Trophoblast cell (in vitro differentiated cells and primary cell): Measurements from ENCODE around the gene TRMT1.

Source experiments
- DNase-seq, 2 donors: peaks; one replicate each; pipeline ENCODE4 v3.0.0-alpha.2; 2016
- H2AFZ ChIP-seq: 2 replicates; pipeline ENCODE4 v1.6.1; 2013; ENCODE audit warnings: low read length, moderate library complexity, mild to moderate bottlenecking; ENCODE audit not compliant: insufficient read depth, poor library complexity
- H2AK5ac ChIP-seq: 2 replicates; pipeline ENCODE4 v1.6.1; 2013; ENCODE audit warnings: mild to moderate bottlenecking, low read length
- H2BK120ac ChIP-seq: 2 replicates; pipeline ENCODE4 v1.6.1; 2013; ENCODE audit warnings: low read length, mild to moderate bottlenecking, moderate library complexity; ENCODE audit not compliant: insufficient read depth, poor library complexity
- H2BK12ac ChIP-seq: 2 replicates; pipeline ENCODE4 v1.6.1; 2013; ENCODE audit warnings: mild to moderate bottlenecking, low read length, moderate library complexity
- H2BK5ac ChIP-seq: 2 replicates; pipeline ENCODE4 v1.6.1; 2013; ENCODE audit warnings: low read length, low read depth, moderate library complexity, mild to moderate bottlenecking; ENCODE audit not compliant: poor library complexity
- H3K14ac ChIP-seq: 2 replicates; pipeline ENCODE4 v1.6.1; 2013; ENCODE audit warnings: mild to moderate bottlenecking, low read length
- H3K18ac ChIP-seq: 2 replicates; pipeline ENCODE4 v1.6.1; 2013; ENCODE audit warnings: mild to moderate bottlenecking, low read length
- H3K23ac ChIP-seq: 2 replicates; pipeline ENCODE4 v1.6.1; 2013; ENCODE audit warnings: low read length
- H3K27ac ChIP-seq: 2 replicates; pipeline ENCODE4 v1.5.1; 2013; ENCODE audit warnings: low read depth, mild to moderate bottlenecking, inconsistent platforms, low read length, moderate library complexity
- H3K27me3 ChIP-seq: 2 replicates; pipeline ENCODE4 v1.6.1; 2013; ENCODE audit warnings: inconsistent platforms, mild to moderate bottlenecking, low read length, moderate library complexity; ENCODE audit not compliant: insufficient read depth
- H3K36me3 ChIP-seq, 2 experiments: 1 replicate in 1 of 2; 2 replicates in 1 of 2; pipeline ENCODE4 v1.6.1; 2013; ENCODE audit warnings: low read length in 2 of 2, mild to moderate bottlenecking in 2 of 2, moderate library complexity in 1 of 2; ENCODE audit not compliant: insufficient read depth in 2 of 2, control insufficient read depth in 1 of 2
- H3K4ac ChIP-seq: 2 replicates; pipeline ENCODE4 v1.6.1; 2013; ENCODE audit warnings: low read depth, mild to moderate bottlenecking, low read length, moderate library complexity
- H3K4me1 ChIP-seq, 2 experiments: 1 replicate in 1 of 2; 2 replicates in 1 of 2; pipeline ENCODE4 v1.6.1; 2013; ENCODE audit warnings: low read length in 2 of 2, mild to moderate bottlenecking in 2 of 2, moderate library complexity in 1 of 2; ENCODE audit not compliant: insufficient read depth in 2 of 2, control insufficient read depth in 1 of 2
- H3K4me2 ChIP-seq: 2 replicates; pipeline ENCODE4 v1.6.1; 2013; ENCODE audit warnings: inconsistent platforms, mild to moderate bottlenecking, low read length, moderate library complexity
- H3K4me3 ChIP-seq: 2 replicates; pipeline ENCODE4 v1.5.1; 2013; ENCODE audit warnings: mild to moderate bottlenecking, low read depth, low read length, inconsistent platforms
- H3K79me1 ChIP-seq: one replicate; pipeline ENCODE4 v1.6.1; 2013; ENCODE audit warnings: low read length
- H3K79me2 ChIP-seq: 2 replicates; pipeline ENCODE4 v1.6.1; 2013; ENCODE audit warnings: low read length, mild to moderate bottlenecking; ENCODE audit not compliant: control insufficient read depth, insufficient read depth, poor library complexity
- H3K9ac ChIP-seq: 2 replicates; pipeline ENCODE4 v1.6.1; 2013; ENCODE audit warnings: mild to moderate bottlenecking, low read length
- H3K9me3 ChIP-seq: 2 replicates; pipeline ENCODE4 v1.6.1; 2013; ENCODE audit warnings: low read depth, mild to moderate bottlenecking, control low read depth, inconsistent platforms, low read length; ENCODE audit not compliant: insufficient read depth
- H4K12ac ChIP-seq: 2 replicates; pipeline ENCODE4 v1.6.1; 2013; ENCODE audit warnings: low read depth, mild to moderate bottlenecking, low read length, moderate library complexity
- H4K8ac ChIP-seq: 2 replicates; pipeline ENCODE4 v1.6.1; 2013; ENCODE audit warnings: low read depth, mild to moderate bottlenecking, low read length, moderate library complexity
- H4K91ac ChIP-seq: one replicate; pipeline ENCODE4 v1.6.1; 2013; ENCODE audit warnings: low read depth, mild to moderate bottlenecking, low read length, moderate library complexity
- WGBS: extraction: QIAGEN DNeasy Blood & Tissue Kit; methylation state at CpG from one replicate; pipeline ENCODE4 v1.1.7; 2013; ENCODE audit warnings: missing lambda C conversion rate; ENCODE audit not compliant: insufficient read length, insufficient coverage; ENCODE audit errors: extremely low coverage; 5-methylcytosine and 5-hydroxymethylcytosine counted together

TRMT1 gene

DNA sequence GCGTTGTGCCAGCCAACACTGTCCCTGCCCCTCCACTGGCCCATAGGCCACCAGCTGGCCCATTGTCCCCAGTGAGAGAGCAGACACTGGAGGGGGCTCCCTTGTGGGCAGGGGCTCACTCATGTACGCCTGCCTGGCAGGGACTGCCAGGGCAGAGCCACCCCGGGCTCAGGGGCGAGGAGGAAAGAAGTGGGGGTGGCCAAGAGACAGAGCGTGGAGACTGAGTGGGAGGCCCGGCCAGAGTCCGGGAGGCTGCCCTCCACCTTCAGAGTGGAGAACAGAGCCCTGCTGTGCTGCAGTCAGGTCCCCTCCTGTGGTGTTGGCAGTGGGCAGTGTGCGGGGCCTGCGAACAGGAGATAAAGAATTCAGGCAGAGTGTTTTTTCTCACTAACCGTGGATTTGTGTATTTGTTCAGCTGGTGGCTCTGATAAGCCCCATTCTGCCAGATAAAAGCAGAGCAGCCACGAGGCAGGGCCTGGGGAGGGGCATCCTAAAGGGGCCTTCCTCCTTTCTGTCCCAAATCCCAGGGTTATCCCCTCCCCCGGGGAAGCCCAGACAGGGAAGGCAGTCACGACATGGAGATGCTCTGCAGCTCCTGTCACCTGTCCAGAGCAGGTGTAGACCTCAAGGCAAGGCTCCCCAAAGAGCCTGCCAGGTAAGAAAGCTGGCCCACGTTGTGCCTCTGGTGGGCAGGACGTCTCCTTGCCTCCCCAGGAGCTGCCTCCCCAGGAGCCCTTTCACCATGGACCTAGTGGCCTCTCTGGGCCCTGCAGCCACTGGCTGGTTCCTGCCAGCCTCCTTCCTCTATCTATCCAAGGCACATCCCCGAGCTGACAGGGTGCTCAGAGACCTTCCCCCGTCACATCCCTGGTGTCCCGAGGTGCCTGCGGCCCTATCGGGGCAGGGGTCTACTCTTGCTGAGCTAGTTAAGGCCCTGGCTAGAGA, 46.9 kb downstream of the TRMT1 start:
- Histone ChIP-seq H3K4me3 (no peak overlapping the region), H3K23ac (no peak overlapping the region), H4K12ac (no peak overlapping the region), H3K9ac (no peak overlapping the region), H3K14ac (no peak overlapping the region), H3K4ac (no peak overlapping the region), H4K91ac (no peak overlapping the region), H3K27me3 (peaks cover 33% of the 10 kb centered on the region), H2BK5ac (no peak overlapping the region), H3K18ac (no peak overlapping the region), H3K27ac (no peak overlapping the region), H3K4me2 (no peak overlapping the region), H3K9me3 (peaks cover 6% of the 10 kb centered on the region), H3K79me2 (no peaks in the 10 kb centered on the region), H3K4me1 (no peaks in the 10 kb centered on the region), H2BK120ac (no peak overlapping the region), H3K79me1 (no peaks in the 10 kb centered on the region), H2BK12ac (no peak overlapping the region), H2AFZ (no peak overlapping the region), H2AK5ac (no peak overlapping the region), H4K8ac (no peak overlapping the region), H3K36me3 (no peaks in the 10 kb centered on the region)
- no peak for DNase-seq
- WGBS: no CpG with 5 or more reads among the region's 20 CpGs

DNA sequence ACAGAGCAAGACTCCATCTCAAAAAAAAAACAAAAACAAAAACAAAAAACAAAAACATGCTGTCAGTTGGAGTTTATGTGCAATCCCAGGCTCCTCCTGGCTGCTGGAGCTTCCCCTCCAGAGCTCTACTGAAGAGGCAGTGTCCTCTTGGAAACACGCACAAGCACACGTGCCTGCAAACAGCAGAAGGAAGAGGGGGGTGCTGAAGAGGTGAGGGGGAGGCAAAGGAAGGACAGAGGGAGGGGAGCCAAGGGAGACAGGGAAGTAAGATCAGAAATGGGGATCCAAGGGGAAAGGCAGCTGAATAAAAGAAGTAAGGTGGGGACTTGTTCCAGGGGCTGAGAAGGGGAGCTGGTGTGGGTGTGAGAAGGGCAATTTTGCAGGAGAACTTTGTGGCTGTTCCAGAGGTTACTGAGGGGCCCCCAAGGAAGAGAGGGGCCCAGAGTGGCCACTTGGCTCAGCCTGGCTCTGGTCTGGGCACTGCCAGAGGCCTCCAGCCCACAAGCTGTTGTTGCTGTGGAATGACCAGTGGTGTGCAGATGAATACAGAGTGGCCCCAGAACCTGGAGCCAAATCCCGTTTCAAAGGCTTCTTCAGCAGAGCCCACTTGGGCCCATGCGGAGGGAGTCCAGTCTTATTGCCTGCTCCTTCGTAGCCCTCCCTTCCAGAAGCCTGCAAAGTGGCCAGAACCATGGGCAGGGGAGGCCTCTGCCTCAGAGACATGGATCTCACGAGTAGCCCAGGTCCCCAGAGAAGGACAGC, 48.3 kb downstream of the TRMT1 start:
- no CpG with 5 or more reads among the region's 6 CpGs for WGBS
- H2AK5ac ChIP-seq: no peak overlapping the region

DNA sequence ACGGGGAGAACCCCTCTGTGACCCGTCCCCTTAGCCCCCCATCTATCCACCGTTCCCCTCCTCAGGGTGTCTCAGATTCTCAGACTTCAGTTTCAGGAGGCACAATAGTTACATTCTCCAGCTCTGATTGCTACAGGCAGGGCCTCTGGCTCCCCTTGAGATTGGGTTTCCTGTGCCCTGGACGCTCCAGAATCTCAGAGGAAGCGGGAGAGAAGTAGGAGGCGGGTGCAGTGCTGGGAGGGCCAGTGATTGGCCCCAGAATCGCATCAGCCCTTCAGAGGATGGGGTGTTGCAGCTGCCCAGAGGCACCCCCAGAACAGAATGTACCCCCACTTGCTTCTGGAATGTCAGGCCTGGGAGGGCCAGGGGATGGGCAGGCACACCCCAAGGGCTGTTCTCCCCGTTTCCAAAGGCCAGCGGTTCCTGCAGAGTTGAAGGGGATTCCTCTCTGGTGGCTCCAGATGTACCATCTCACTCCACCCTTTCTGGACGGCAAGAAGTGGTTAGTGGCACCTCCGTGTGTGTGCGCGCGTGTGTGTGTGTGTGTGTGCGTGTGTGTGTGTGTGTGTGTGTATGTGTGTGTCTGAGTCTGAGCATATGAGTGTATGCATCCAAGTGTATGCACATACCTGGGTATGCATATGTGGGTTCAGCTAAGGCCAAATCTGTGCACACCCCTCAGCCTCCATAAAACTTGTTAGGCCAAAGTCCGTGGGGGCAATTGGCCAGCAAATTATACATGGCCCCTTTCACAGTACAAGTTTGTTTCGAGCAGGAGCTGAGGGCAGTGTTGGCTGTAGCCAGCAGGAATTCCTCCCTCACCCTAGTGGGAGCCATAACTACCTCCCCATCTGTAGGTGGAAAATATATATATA, 49.4 kb downstream of the TRMT1 start:
- no CpG with 5 or more reads among the region's 17 CpGs for WGBS
- no peak overlapping the region for H3K23ac ChIP-seq
- H3K18ac ChIP-seq: no peak overlapping the region
- H2AK5ac ChIP-seq: no peak overlapping the region
- H3K9ac ChIP-seq: no peak overlapping the region
- no peak overlapping the region for H2BK12ac ChIP-seq
- peaks cover 6% of the 10 kb centered on the region for H3K9me3 ChIP-seq
- H3K79me2 ChIP-seq: no peaks in the 10 kb centered on the region
- no peak overlapping the region for H4K91ac ChIP-seq
- no peak overlapping the region for H3K4me3 ChIP-seq
- H3K4ac ChIP-seq: no peak overlapping the region
- H2BK120ac ChIP-seq: no peak overlapping the region
- DNase-seq: no peak
- no peaks in the 10 kb centered on the region for H3K4me1 ChIP-seq
- H3K14ac ChIP-seq: no peak overlapping the region
- H3K27me3 ChIP-seq: peaks cover 47% of the 10 kb centered on the region
- H4K12ac ChIP-seq: no peak overlapping the region
- no peak overlapping the region for H3K4me2 ChIP-seq
- H2AFZ ChIP-seq: peak overlapping the region; percentile 17
- no peak overlapping the region for H4K8ac ChIP-seq
- H3K27ac ChIP-seq: no peak overlapping the region
- H3K79me1 ChIP-seq: no peaks in the 10 kb centered on the region
- no peak overlapping the region for H2BK5ac ChIP-seq
- no peaks in the 10 kb centered on the region for H3K36me3 ChIP-seq

More for the DNA sequence above, 48.3 kb downstream of the TRMT1 start:
- Histone ChIP-seq H3K79me1 (no peaks in the 10 kb centered on the region), H3K27me3 (peaks cover 43% of the 10 kb centered on the region), H3K79me2 (no peaks in the 10 kb centered on the region), H3K4me1 (no peaks in the 10 kb centered on the region), H3K9ac (no peak overlapping the region), H3K14ac (no peak overlapping the region), H2BK5ac (no peak overlapping the region), H3K4ac (no peak overlapping the region), H3K36me3 (no peaks in the 10 kb centered on the region), H2AFZ (no peak overlapping the region), H2BK120ac (no peak overlapping the region), H3K4me3 (no peak overlapping the region), H4K8ac (no peak overlapping the region), H3K9me3 (peaks cover 6% of the 10 kb centered on the region), H4K91ac (no peak overlapping the region), H3K4me2 (no peak overlapping the region), H3K23ac (no peak overlapping the region), H2BK12ac (no peak overlapping the region), H3K18ac (no peak overlapping the region), H4K12ac (no peak overlapping the region), H3K27ac (no peak overlapping the region)
- DNase-seq: no peak

- no peak overlapping the region for H3K4me2 ChIP-seq
- no CpG with 5 or more reads among the region's 5 CpGs for WGBS
- H3K18ac ChIP-seq: no peak overlapping the region
- no peak overlapping the region for H2AK5ac ChIP-seq
- no peak overlapping the region for H2BK5ac ChIP-seq
- no peak overlapping the region for H4K91ac ChIP-seq
- no peak overlapping the region for H3K4me3 ChIP-seq
- H2BK120ac ChIP-seq: no peak overlapping the region
- no peaks in the 10 kb centered on the region for H3K79me1 ChIP-seq
- H3K4ac ChIP-seq: no peak overlapping the region
- H3K27ac ChIP-seq: no peak overlapping the region
- no peaks in the 10 kb centered on the region for H3K36me3 ChIP-seq
- H2AFZ ChIP-seq: no peak overlapping the region
- no peaks in the 10 kb centered on the region for H3K4me1 ChIP-seq
- H3K14ac ChIP-seq: no peak overlapping the region
- no peak overlapping the region for H4K8ac ChIP-seq
- H2BK12ac ChIP-seq: no peak overlapping the region
- H3K23ac ChIP-seq: no peak overlapping the region
- no peak for DNase-seq
- no peak overlapping the region for H4K12ac ChIP-seq
- peaks cover 47% of the 10 kb centered on the region for H3K27me3 ChIP-seq
- H3K9ac ChIP-seq: no peak overlapping the region
- H3K9me3 ChIP-seq: peaks cover 6% of the 10 kb centered on the region
- H3K79me2 ChIP-seq: no peaks in the 10 kb centered on the region
Measured at GRCh38 chr19:13066226-13066625, 50.3 kb downstream of the TRMT1 start.
